Measurements from ENCODE around the gene OIT3.

Gene OIT3

GRCh38 chr10:72951760-72952159 is 58.2 kb downstream of the OIT3 start:
- H3K4me1 Mint-ChIP-seq: no peaks in the 10 kb centered on the region
- H3K9me3 Mint-ChIP-seq: no peaks in the 10 kb centered on the region
- DNase-seq (ENCODE audit: low spot score in 2 of 2) (no peak), ATAC-seq (ENCODE audit: low read depth) (no peak)
- no peaks in the 10 kb centered on the region for H3K36me3 Mint-ChIP-seq
- peaks cover 1% of the 10 kb centered on the region for H3K27me3 Mint-ChIP-seq
- no peak overlapping the region for H3K4me3 Mint-ChIP-seq
- H3K27ac Mint-ChIP-seq: no peak overlapping the region

DNA sequence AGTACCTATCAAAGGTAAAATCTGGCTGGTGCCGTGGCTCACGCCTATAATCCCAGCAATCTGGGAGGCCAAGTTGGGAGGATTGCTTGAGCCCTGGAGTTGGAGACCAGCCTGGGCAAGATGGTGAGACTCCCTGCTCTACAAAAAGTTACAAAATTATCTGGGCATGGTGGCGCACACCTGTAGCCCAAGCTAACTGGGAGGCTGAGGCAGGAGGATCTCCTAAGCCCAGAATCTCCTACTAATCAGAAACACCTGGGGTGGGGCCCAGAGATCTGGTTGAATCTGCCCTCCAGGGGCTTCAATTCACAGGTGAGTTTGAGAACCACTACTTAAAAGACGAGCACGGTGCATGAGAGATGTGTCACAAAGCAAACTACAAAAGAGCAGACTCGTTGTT is 58.6 kb downstream of the OIT3 start:
- DNase-seq (ENCODE audit: low spot score in 2 of 2) (no peak), ATAC-seq (ENCODE audit: low read depth) (no peak)
- H3K9me3 Mint-ChIP-seq: no peaks in the 10 kb centered on the region
- no peaks in the 10 kb centered on the region for H3K36me3 Mint-ChIP-seq
- H3K4me1 Mint-ChIP-seq: no peaks in the 10 kb centered on the region
- H3K4me3 Mint-ChIP-seq: no peak overlapping the region
- H3K27me3 Mint-ChIP-seq: peaks cover 1% of the 10 kb centered on the region
- no peak overlapping the region for H3K27ac Mint-ChIP-seq

GRCh38 chr10:72952642-72953158 is 59.2 kb downstream of the OIT3 start:
- H3K27ac Mint-ChIP-seq: no peak overlapping the region
- H3K4me3 Mint-ChIP-seq: no peak overlapping the region
- no peaks in the 10 kb centered on the region for H3K9me3 Mint-ChIP-seq
- DNase-seq (ENCODE audit: low spot score in 2 of 2): no peak
- H3K36me3 Mint-ChIP-seq: no peaks in the 10 kb centered on the region
- no peak for ATAC-seq (ENCODE audit: low read depth)
- no peaks in the 10 kb centered on the region for H3K4me1 Mint-ChIP-seq
- H3K27me3 Mint-ChIP-seq: peaks cover 1% of the 10 kb centered on the region

- no peaks in the 10 kb centered on the region for H3K27me3 Mint-ChIP-seq
- H3K4me1 Mint-ChIP-seq: no peaks in the 10 kb centered on the region
- DNase-seq (ENCODE audit: low spot score in 2 of 2) (no peak), ATAC-seq (ENCODE audit: low read depth) (no peak)
- no peaks in the 10 kb centered on the region for H3K36me3 Mint-ChIP-seq
- no peaks in the 10 kb centered on the region for H3K9me3 Mint-ChIP-seq
- no peak overlapping the region for H3K27ac Mint-ChIP-seq
- no peak overlapping the region for H3K4me3 Mint-ChIP-seq
Observed at GRCh38 chr10:72953687-72954086, 60.1 kb downstream of the OIT3 start.

GRCh38 chr10:72954230-72954595 is 60.7 kb downstream of the OIT3 start:
- no peak overlapping the region for H3K4me3 Mint-ChIP-seq
- DNase-seq (ENCODE audit: low spot score in 2 of 2) (no peak), ATAC-seq (ENCODE audit: low read depth) (no peak)
- H3K4me1 Mint-ChIP-seq: no peaks in the 10 kb centered on the region
- H3K27me3 Mint-ChIP-seq: no peaks in the 10 kb centered on the region
- no peaks in the 10 kb centered on the region for H3K9me3 Mint-ChIP-seq
- no peaks in the 10 kb centered on the region for H3K36me3 Mint-ChIP-seq
- H3K27ac Mint-ChIP-seq: no peak overlapping the region

DNA sequence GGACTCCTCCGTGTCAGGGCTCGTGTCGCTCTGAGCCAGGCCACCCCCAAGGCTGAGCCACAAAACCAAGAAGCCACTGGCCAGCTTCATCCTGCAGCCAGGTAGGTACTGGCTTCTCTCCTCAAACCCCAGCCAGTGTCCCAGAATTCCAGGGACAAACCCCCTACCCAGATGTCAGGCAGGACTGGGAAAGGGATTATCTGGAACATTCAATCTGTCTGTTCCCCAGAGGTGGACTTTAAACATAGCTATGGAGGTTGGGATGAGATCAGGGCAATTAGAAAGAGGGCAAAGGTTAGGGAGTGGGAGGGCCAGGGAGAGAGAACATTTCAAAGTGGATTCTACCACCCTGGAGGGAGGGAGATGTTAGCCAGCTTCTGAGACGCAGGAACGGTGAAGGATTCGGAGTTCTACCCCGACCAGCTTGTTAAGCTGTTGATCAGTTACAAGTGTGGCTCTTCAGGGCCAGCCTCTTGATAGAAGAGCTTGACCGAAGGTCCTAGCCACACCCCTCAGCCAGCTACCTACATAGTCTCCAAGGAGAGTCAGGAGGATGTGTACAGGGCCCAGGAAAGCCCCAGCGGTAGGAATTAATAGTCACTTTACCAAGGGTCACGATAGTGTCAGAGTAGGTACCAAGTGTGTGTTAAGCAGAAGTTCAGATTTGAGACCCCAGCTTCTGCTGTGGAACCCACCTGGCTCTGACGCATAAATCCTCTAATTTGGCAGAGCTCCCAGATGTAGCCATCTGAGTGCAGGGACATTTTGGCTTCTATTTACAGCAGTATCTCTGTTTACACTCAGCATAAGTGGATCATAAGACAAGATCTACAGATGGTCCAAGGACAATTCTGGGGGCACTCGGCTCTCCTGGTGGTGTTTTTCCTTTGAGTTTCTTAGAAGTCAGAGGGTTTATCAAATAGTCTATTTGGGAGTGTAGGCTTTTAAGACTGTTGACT is 61.3 kb downstream of the OIT3 start, which contains the start of gene PLA2G12B:
Gene PLA2G12B, minus strand, starts transcription at position 211 of the 959 bp plus-strand sequence. Its CDS starts 121 bp downstream, at position 90.
- no peak for DNase-seq (ENCODE audit: low spot score in 2 of 2)
- Mint-ChIP-seq H3K4me3 (no peak within 1 kb of the TSS), H3K9me3 (no peaks in the 10 kb centered on the region), H3K27me3 (no peaks in the 10 kb centered on the region), H3K27ac (no peak within 1 kb of the TSS), H3K4me1 (no peaks in the 10 kb centered on the region), H3K36me3 (no peaks in the 10 kb centered on the region)
- ATAC-seq (ENCODE audit: low read depth): no peak

GRCh38 chr10:72956001-72956400 is 62.5 kb downstream of the OIT3 start:
- no peak for DNase-seq (ENCODE audit: low spot score in 2 of 2)
- H3K27me3 Mint-ChIP-seq: no peaks in the 10 kb centered on the region
- no peak overlapping the region for H3K27ac Mint-ChIP-seq
- no peaks in the 10 kb centered on the region for H3K4me1 Mint-ChIP-seq
- no peaks in the 10 kb centered on the region for H3K9me3 Mint-ChIP-seq
- no peak for ATAC-seq (ENCODE audit: low read depth)
- H3K36me3 Mint-ChIP-seq: no peaks in the 10 kb centered on the region
- no peak overlapping the region for H3K4me3 Mint-ChIP-seq

DNA sequence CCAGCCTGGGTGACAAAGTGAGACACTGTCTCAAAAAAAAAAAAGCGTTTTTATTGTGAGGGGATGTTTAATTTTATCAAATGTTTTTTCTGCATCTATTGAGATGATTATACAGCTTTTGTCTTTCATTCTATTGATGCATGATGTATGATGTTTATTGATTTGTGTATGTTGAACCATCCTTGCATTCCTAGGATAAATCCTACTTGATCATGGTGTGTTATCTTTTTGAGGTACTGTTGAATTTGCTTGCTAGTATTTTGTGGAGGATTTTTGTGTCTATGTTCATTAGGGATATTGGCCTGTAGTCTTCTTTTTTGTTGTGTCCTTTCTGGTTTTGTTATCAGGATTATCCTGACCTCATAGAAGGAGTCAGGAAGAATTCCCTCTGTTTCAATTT is 83.3 kb downstream of the OIT3 start:
- no peak overlapping the region for H3K4me3 Mint-ChIP-seq
- ATAC-seq (ENCODE audit: low read depth) (no peak), DNase-seq (ENCODE audit: low spot score in 2 of 2) (no peak)
- H3K36me3 Mint-ChIP-seq: peaks cover 17% of the 10 kb centered on the region
- H3K4me1 Mint-ChIP-seq: no peaks in the 10 kb centered on the region
- H3K27ac Mint-ChIP-seq: no peak overlapping the region
- peaks cover 29% of the 10 kb centered on the region for H3K9me3 Mint-ChIP-seq
- peaks cover 6% of the 10 kb centered on the region for H3K27me3 Mint-ChIP-seq

GRCh38 chr10:72979709-72980108 is 86.2 kb downstream of the OIT3 start:
- Mint-ChIP-seq H3K4me1 (no peaks in the 10 kb centered on the region), H3K27me3 (peaks cover 5% of the 10 kb centered on the region), H3K36me3 (peaks cover 17% of the 10 kb centered on the region), H3K27ac (no peak overlapping the region), H3K9me3 (peaks cover 34% of the 10 kb centered on the region), H3K4me3 (no peak overlapping the region)
- DNase-seq (ENCODE audit: low spot score in 2 of 2) (no peak), ATAC-seq (ENCODE audit: low read depth) (no peak)

DNA sequence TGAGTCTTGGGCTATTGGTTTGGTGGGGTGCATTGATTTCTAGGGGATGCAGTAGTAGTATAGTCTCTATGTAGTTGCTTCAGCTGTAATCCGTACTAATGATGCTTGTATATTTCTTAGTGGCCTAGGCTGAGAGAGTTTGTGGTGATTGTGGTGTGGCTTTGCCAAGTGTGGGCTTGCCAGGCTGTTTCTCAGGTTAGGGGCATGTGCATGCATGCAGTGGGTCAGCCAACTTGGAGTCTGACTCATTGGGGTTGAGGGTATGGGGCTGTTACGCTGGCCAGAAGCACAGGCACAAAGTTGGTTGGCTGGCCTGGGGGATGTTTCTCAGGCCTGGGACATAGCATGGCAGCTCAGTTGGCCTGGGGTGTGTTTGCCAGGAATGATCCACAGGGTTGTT is 86.8 kb downstream of the OIT3 start:
- DNase-seq (ENCODE audit: low spot score in 2 of 2): no peak
- H3K4me1 Mint-ChIP-seq: no peaks in the 10 kb centered on the region
- H3K27me3 Mint-ChIP-seq: peaks cover 4% of the 10 kb centered on the region
- H3K27ac Mint-ChIP-seq: no peak overlapping the region
- H3K4me3 Mint-ChIP-seq: no peak overlapping the region
- ATAC-seq (ENCODE audit: low read depth): no peak
- H3K36me3 Mint-ChIP-seq: peaks cover 17% of the 10 kb centered on the region
- peaks cover 33% of the 10 kb centered on the region for H3K9me3 Mint-ChIP-seq

- DNase-seq (ENCODE audit: low spot score in 2 of 2) (no peak), ATAC-seq (ENCODE audit: low read depth) (no peak)
- Mint-ChIP-seq H3K36me3 (peaks cover 17% of the 10 kb centered on the region), H3K27me3 (peaks cover 2% of the 10 kb centered on the region), H3K27ac (no peak overlapping the region), H3K4me3 (no peak overlapping the region), H3K9me3 (peaks cover 28% of the 10 kb centered on the region), H3K4me1 (no peaks in the 10 kb centered on the region)
Observed at GRCh38 chr10:72981028-72981881, 87.7 kb downstream of the OIT3 start.

GRCh38 chr10:72981882-72982529 is 88.5 kb downstream of the OIT3 start:
- no peaks in the 10 kb centered on the region for H3K4me1 Mint-ChIP-seq
- no peak overlapping the region for H3K4me3 Mint-ChIP-seq
- no peak overlapping the region for H3K27ac Mint-ChIP-seq
- DNase-seq (ENCODE audit: low spot score in 2 of 2) (no peak), ATAC-seq (ENCODE audit: low read depth) (no peak)
- peaks cover 26% of the 10 kb centered on the region for H3K9me3 Mint-ChIP-seq
- peaks cover 15% of the 10 kb centered on the region for H3K36me3 Mint-ChIP-seq
- H3K27me3 Mint-ChIP-seq: peaks cover under 1% of the 10 kb centered on the region

Measured in memory B cell (primary cell).